ENCODE data around the gene AVPI1.

Gene AVPI1

GRCh38 chr10:97715259-97715874 lies 28.3 kb upstream of the AVPI1 start:
- Histone ChIP-seq H3K27ac (ENCODE audit: low read length) (no peak overlapping the region), H2AFZ (ENCODE audit: low read length) (no peak overlapping the region), H3K4me3 (ENCODE audit: low read length) (no peak overlapping the region), H3K9me3 (replicated peaks; ENCODE audit: insufficient read depth, low read length) (no peaks in the 10 kb centered on the region), H3K27me3 (replicated peaks; ENCODE audit: insufficient read depth, low read length) (peaks cover 18% of the 10 kb centered on the region), H3K79me2 (ENCODE audit: low read length) (no peaks in the 10 kb centered on the region), H3K36me3 (replicated peaks; ENCODE audit: insufficient read depth, low read length) (no peaks in the 10 kb centered on the region), H4K20me1 (ENCODE audit: insufficient read depth, low read length) (no peaks in the 10 kb centered on the region), H3F3A (ENCODE audit: insufficient read depth, low read length) (no peaks in the 10 kb centered on the region), H3K9ac (ENCODE audit: low read length) (no peak overlapping the region), H3K4me2 (ENCODE audit: low read depth, low read length) (no peak overlapping the region), H3K9me2 (replicated peaks; ENCODE audit: insufficient read depth, low read length) (no peaks in the 10 kb centered on the region), H3K4me1 (ENCODE audit: low read length) (peaks cover 7% of the 10 kb centered on the region; the same call in 1 of the 2 replicates)
- TF ChIP-seq CTCF (IDR thresholded peaks at IDR 0.05; ENCODE audit: low read length): no peak
- no peak for TF ChIP-seq EZH2 (optimal IDR thresholded peaks at IDR 0.05; ENCODE audit: low read depth, low read length)
- no peak for TF ChIP-seq EZH2phosphoT487 (IDR thresholded peaks at IDR 0.05; ENCODE audit: low read length)
- DNase-seq: no peak

- Histone ChIP-seq H3K79me2 (ENCODE audit: low read length) (no peaks in the 10 kb centered on the region), H3K27ac (ENCODE audit: low read length) (no peak overlapping the region), H3K4me1 (ENCODE audit: low read length) (peaks cover 7% of the 10 kb centered on the region; the same call in 1 of the 2 replicates), H2AFZ (ENCODE audit: low read length) (peak overlapping the region; percentile 83), H4K20me1 (ENCODE audit: insufficient read depth, low read length) (no peaks in the 10 kb centered on the region), H3K4me3 (ENCODE audit: low read length) (peak overlapping the region; percentile 68), H3K9ac (ENCODE audit: low read length) (peak overlapping the region; percentile 40; the same call in 1 of the 2 replicates), H3K27me3 (replicated peaks; ENCODE audit: insufficient read depth, low read length) (peaks cover 18% of the 10 kb centered on the region), H3K9me3 (replicated peaks; ENCODE audit: insufficient read depth, low read length) (no peaks in the 10 kb centered on the region), H3F3A (ENCODE audit: insufficient read depth, low read length) (no peaks in the 10 kb centered on the region), H3K36me3 (replicated peaks; ENCODE audit: insufficient read depth, low read length) (no peaks in the 10 kb centered on the region), H3K4me2 (ENCODE audit: low read depth, low read length) (peak overlapping the region; percentile 92), H3K9me2 (replicated peaks; ENCODE audit: insufficient read depth, low read length) (no peaks in the 10 kb centered on the region)
- TF ChIP-seq CTCF (IDR thresholded peaks at IDR 0.05; ENCODE audit: low read length) (no peak), EZH2 (optimal IDR thresholded peaks at IDR 0.05; ENCODE audit: low read depth, low read length) (no peak), EZH2phosphoT487 (IDR thresholded peaks at IDR 0.05; ENCODE audit: low read length) (no peak)
- DNase-seq: no peak
These were observed 27.6 kb upstream of the AVPI1 start for GRCh38 chr10:97714401-97715258.

GRCh38 chr10:97713826-97714400 lies 26.9 kb upstream of the AVPI1 start:
- DNase-seq: peak; percentile 74
- H2AFZ ChIP-seq (ENCODE audit: low read length): peak overlapping the region; percentile 83
- peak overlapping the region; percentile 40; the same call in 1 of the 2 replicates for H3K9ac ChIP-seq (ENCODE audit: low read length)
- no peaks in the 10 kb centered on the region for H3F3A ChIP-seq (ENCODE audit: insufficient read depth, low read length)
- H4K20me1 ChIP-seq (ENCODE audit: insufficient read depth, low read length): no peaks in the 10 kb centered on the region
- peaks cover 18% of the 10 kb centered on the region for H3K27me3 ChIP-seq (replicated peaks; ENCODE audit: insufficient read depth, low read length)
- no peaks in the 10 kb centered on the region for H3K9me3 ChIP-seq (replicated peaks; ENCODE audit: insufficient read depth, low read length)
- no peaks in the 10 kb centered on the region for H3K79me2 ChIP-seq (ENCODE audit: low read length)
- no peaks in the 10 kb centered on the region for H3K36me3 ChIP-seq (replicated peaks; ENCODE audit: insufficient read depth, low read length)
- H3K4me2 ChIP-seq (ENCODE audit: low read depth, low read length): peak overlapping the region; percentile 92
- peaks cover 7% of the 10 kb centered on the region; the same call in 1 of the 2 replicates for H3K4me1 ChIP-seq (ENCODE audit: low read length)
- TF ChIP-seq CTCF (IDR thresholded peaks at IDR 0.05; ENCODE audit: low read length): peak; percentile 38
- no peak for TF ChIP-seq EZH2 (optimal IDR thresholded peaks at IDR 0.05; ENCODE audit: low read depth, low read length)
- H3K9me2 ChIP-seq (replicated peaks; ENCODE audit: insufficient read depth, low read length): no peaks in the 10 kb centered on the region
- no peak overlapping the region for H3K27ac ChIP-seq (ENCODE audit: low read length)
- H3K4me3 ChIP-seq (ENCODE audit: low read length): peak overlapping the region; percentile 68
